HepG2 (cell line): ENCODE measurements around the gene WDR83. TPM values are rescaled to one million over a fixed set of nuclear protein-coding genes. Genes with fewer than 3 reads are reported as not detected.
"Not testable (repeated sequence)": the region's sequence is repeated elsewhere in the genome, so short reads cannot be mapped to it uniquely, and the experiment has no call there.

Source experiments
- ATAC-seq: fragments of 200-7000 bp; cut with Tn5 transposase; 3 replicates; pipeline ENCODE4 v1.9.1; 2020; ENCODE audit warnings: mild to moderate bottlenecking, moderate library complexity
- BruUV-seq: library from RNA; stranded (reverse); fragments of 400-500 nt; replicated peaks from 2 replicates; lab custom pipeline; 2021; lab: Mats Ljungman, UMichigan
- CTCF ChIA-PET: fragments of 300-600 bp; formaldehyde crosslinking; extraction: SDS; loops from one replicate; lab custom pipeline; 2021; ENCODE audit warnings: low total read pairs, inconsistent platforms, low intra/inter-chr PET ratio; lab: Yijun Ruan, JAX
- POLR2A ChIA-PET: fragments of 350-600 bp; sonication (Branson Sonifier 250); formaldehyde crosslinking; loops from one replicate; lab custom pipeline; 2020; ENCODE audit warnings: antibody characterized with exemption, inconsistent platforms; lab: Yijun Ruan, JAX
- DNase-seq: peaks from one replicate; pipeline ENCODE4 v3.0.0-alpha.2; 2015; ENCODE audit warnings: low spot score
- FAIRE-seq: peaks from 3 replicates; lab custom pipeline; 2011; peaks lifted over from hg19 to GRCh38; lab: Jason Lieb, UNC
- H2AFZ ChIP-seq: one replicate; pipeline ENCODE4 v1.6.1; 2011; ENCODE audit warnings: low read length, inconsistent platforms
- H3K27ac ChIP-seq: fragments of 300-600 bp; 3 replicates; pipeline ENCODE4 v1.8.0; 2011; ENCODE audit warnings: mixed run types, mild to moderate bottlenecking, mixed read lengths, low read length, inconsistent platforms; ENCODE audit not compliant: insufficient read depth; ENCODE audit errors: extremely low read length
- H3K27me3 ChIP-seq, 2 experiments: fragments of 200-600 bp in 1 of 2; 2 replicates in 1 of 2; 3 replicates in 1 of 2; pipeline versions ENCODE4 v1.6.0 to v1.8.0; 2011; ENCODE audit warnings: low read length in 2 of 2, mild to moderate bottlenecking in 2 of 2, moderate library complexity in 2 of 2, inconsistent platforms in 1 of 2; ENCODE audit not compliant: insufficient read depth in 2 of 2, control insufficient read depth in 1 of 2
- H3K36me3 ChIP-seq, 2 experiments: fragments of 200-600 bp in 1 of 2; replicated peaks in 1 of 2; 2 replicates in 1 of 2; 3 replicates in 1 of 2; pipeline versions ENCODE4 v1.5.1 to v1.8.0; 2011; ENCODE audit warnings: low read length in 2 of 2, inconsistent platforms in 1 of 2; ENCODE audit not compliant: insufficient read depth in 2 of 2, control insufficient read depth in 1 of 2
- H3K4me1 ChIP-seq: 2 replicates; pipeline ENCODE4 v1.5.1; 2012; ENCODE audit warnings: low read length, inconsistent platforms; ENCODE audit not compliant: insufficient read depth
- H3K4me2 ChIP-seq: 2 replicates; pipeline ENCODE4 v1.6.0; 2011; ENCODE audit warnings: low read depth, low read length, inconsistent platforms
- H3K4me3 ChIP-seq, 3 experiments: fragments of 200-600 bp in 1 of 3; sonication (generic), shearing (Covaris generic) in 1 of 3; replicated peaks in 1 of 3; 2 replicates each; pipeline ENCODE4 v1.5.1; 2011 to 2016; ENCODE audit warnings: low read length in 3 of 3, inconsistent platforms in 2 of 3, low read depth in 2 of 3, mild to moderate bottlenecking in 2 of 3, control low read depth in 1 of 3, mixed read lengths in 1 of 3; ENCODE audit not compliant: insufficient read depth in 1 of 3
- H3K79me2 ChIP-seq: one replicate; pipeline ENCODE4 v1.6.1; 2011; ENCODE audit warnings: low read length, inconsistent platforms; ENCODE audit not compliant: insufficient read depth
- H3K9ac ChIP-seq: 2 replicates; pipeline ENCODE4 v1.6.0; 2011; ENCODE audit warnings: mild to moderate bottlenecking, low read depth, low read length, inconsistent platforms; ENCODE audit not compliant: insufficient read depth
- H3K9me3 ChIP-seq: 2 replicates; pipeline ENCODE4 v1.5.1; 2012; ENCODE audit warnings: mild to moderate bottlenecking, low read length
- H4K20me1 ChIP-seq: 2 replicates; pipeline ENCODE4 v1.6.0; 2011; ENCODE audit warnings: inconsistent platforms, mild to moderate bottlenecking, low read length, moderate library complexity; ENCODE audit not compliant: insufficient read depth
- AGO2 ChIP-seq: fragments of 200-400 bp; formaldehyde crosslinking; optimal IDR thresholded peaks from 2 replicates; pipeline ENCODE3; 2017; ENCODE audit warnings: mild to moderate bottlenecking, low read depth, low read length, moderate library complexity
- RBFOX2 ChIP-seq: fragments of 200-400 bp; formaldehyde crosslinking; IDR thresholded peaks from 2 replicates; pipeline ENCODE4 v1.6.1; 2017; ENCODE audit warnings: low read depth, mild to moderate bottlenecking, low read length
- ZNF224 ChIP-seq: sonication (generic); formaldehyde crosslinking; IDR thresholded peaks from 2 replicates; pipeline ENCODE4 v1.5.0; 2020; ENCODE audit warnings: mild to moderate bottlenecking, missing genetic modification reagents
- ZNF484 ChIP-seq: sonication (generic); formaldehyde crosslinking; IDR thresholded peaks from 2 replicates; pipeline ENCODE4 v1.5.1; 2020; ENCODE audit warnings: mild to moderate bottlenecking, low read depth, missing genetic modification reagents, borderline replicate concordance
- WGBS: methylation state at CpG from one replicate; pipeline ENCODE4 v1.1.6; 2017; ENCODE audit warnings: low lambda C conversion rate; 5-methylcytosine and 5-hydroxymethylcytosine counted together
- in situ Hi-C: cut with HindIII; loops from 2 replicates; pipeline ENCODE4 v1.10.0; 2017; ENCODE audit warnings: low pct_unique_long_range_greater_than_20kb; ENCODE audit not compliant: extremely low pct_ligation_motif_present
- intact Hi-C: fragments of 100-400 bp; cut with micrococcal nuclease; formaldehyde crosslinking; loops from one replicate; pipeline ENCODE4 v1.10.0; 2022; ENCODE audit not compliant: unreplicated experiment
- polyA plus RNA-seq, 8 experiments: library from polyadenylated mRNA; depleted of rRNA in 3 of 8; stranded (reverse) in 7 of 8; unstranded in 1 of 8; fragments of >200 nt; fragmentation: Illumina TruSeq in 4 of 8; extraction: Trizol in 4 of 8; gene quantifications; 2 replicates each; pipeline versions ENCODE4 v1.2.1 to v1.2.3, GENCODE V29; 2011 to 2016; ENCODE audit warnings: low read depth in 4 of 8, missing spikeins in 1 of 8, mixed read lengths in 1 of 8; ENCODE audit not compliant: insufficient read depth in 1 of 8
- total RNA-seq, 5 experiments: library from RNA; depleted of rRNA; stranded (reverse); fragments of >200 nt; fragmentation: Illumina TruSeq; extraction: Trizol; gene quantifications; 2 replicates each; pipeline ENCODE4 v1.2.3, GENCODE V29; 2016; ENCODE audit warnings: low read depth in 1 of 5

WDR83 gene
- total and polyA plus RNA-seq, 2 of the 13 experiments (the other 11 are each of a cell fraction or from before 2014, with no cell fraction given) = 4.5 to 10.7 TPM

GRCh38 chr19:12713304-12713703 is 46.7 kb downstream of the WDR83 start:
- CTCF ChIA-PET = not testable (repeated sequence)

GRCh38 chr19:12715102-12715501 is 48.5 kb downstream of the WDR83 start:
- no peaks in the 10 kb centered on the region for H3K9me3 ChIP-seq
- no peak overlapping the region for H3K27ac ChIP-seq
- no TSS peak for BruUV-seq
- intact Hi-C loops (no loop called here), in situ Hi-C loops (no loop called here)
- peaks cover 2% of the 10 kb centered on the region for H3K4me1 ChIP-seq
- no peak for TF ChIP-seq ZNF224
- peak; percentile 37 for TF ChIP-seq AGO2
- no peak for TF ChIP-seq ZNF484 (CRISPR knock-in tag)
- TF ChIP-seq RBFOX2 = 0 out of 2 replicates have a peak, but pooled peaks have one; percentile 12
- no peaks in the 10 kb centered on the region for H3K27me3 ChIP-seq
- H3K4me3 ChIP-seq = no peak overlapping the region
- H4K20me1 ChIP-seq = no peaks in the 10 kb centered on the region
- FAIRE-seq (no peak), ATAC-seq (no peak), DNase-seq (no peak)
- H3K9ac ChIP-seq = no peak overlapping the region
- WGBS = 100% methylated on average over 1 of the region's 15 CpGs
- no peak overlapping the region for H2AFZ ChIP-seq
- POLR2A ChIA-PET = no interaction called here
- CTCF ChIA-PET = no interaction called here
- H3K79me2 ChIP-seq = peaks cover 21% of the 10 kb centered on the region
- no peak overlapping the region for H3K4me2 ChIP-seq
- peaks cover 32 to 69% of the 10 kb centered on the region in 2 experiments for H3K36me3 ChIP-seq

More at GRCh38 chr19:12713304-12713703, 46.7 kb downstream of the WDR83 start:
- BruUV-seq, H3K9me3 ChIP-seq, H3K4me2 ChIP-seq, intact Hi-C loops, DNase-seq, H3K27me3 ChIP-seq, ATAC-seq, H3K4me1 ChIP-seq, H4K20me1 ChIP-seq, H3K4me3 ChIP-seq, H2AFZ ChIP-seq, POLR2A ChIA-PET, H3K27ac ChIP-seq, FAIRE-seq, H3K9ac ChIP-seq, H3K79me2 ChIP-seq: not testable (repeated sequence)
- peaks cover 36 to 72% of the 10 kb centered on the region in 2 experiments for H3K36me3 ChIP-seq
- 97% methylated on average over 9 of the region's 9 CpGs for WGBS
- in situ Hi-C loops = loop anchor here (5.0 kb wide), 1 partner anchor 44 kb away; no protein-coding TSS in a partner anchor
